Endothelial cell (in vitro differentiated cells): ENCODE results near the gene SGTB. TPM values are rescaled to one million over a fixed set of nuclear protein-coding genes. Genes with fewer than 3 reads are reported as not detected.
"Not testable (repeated sequence)": the region's sequence is repeated elsewhere in the genome, so short reads cannot be mapped to it uniquely, and the experiment has no call there.

ENCODE experiments used
- DNase-seq: peaks from one replicate; pipeline ENCODE4 v3.0.0; 2021; ENCODE audit warnings: low spot score
- H3K27ac Mint-ChIP-seq: one replicate; pipeline ENCODE4 v1.8.0; 2021; ENCODE audit warnings: mixed read lengths, inconsistent platforms; ENCODE audit not compliant: unreplicated experiment
- H3K27me3 Mint-ChIP-seq: one replicate; pipeline ENCODE4 v1.8.0; 2021; ENCODE audit warnings: mild to moderate bottlenecking, moderate library complexity, mixed read lengths, inconsistent platforms; ENCODE audit not compliant: unreplicated experiment
- H3K36me3 Mint-ChIP-seq: one replicate; pipeline ENCODE4 v1.8.0; 2021; ENCODE audit warnings: mild to moderate bottlenecking, low read depth, mixed read lengths, inconsistent platforms; ENCODE audit not compliant: unreplicated experiment
- H3K4me1 Mint-ChIP-seq: one replicate; pipeline ENCODE4 v1.8.0; 2021; ENCODE audit warnings: mild to moderate bottlenecking, mixed read lengths, inconsistent platforms; ENCODE audit not compliant: unreplicated experiment
- H3K4me3 Mint-ChIP-seq: one replicate; pipeline ENCODE4 v1.8.0; 2021; ENCODE audit warnings: mild to moderate bottlenecking, mixed read lengths, inconsistent platforms; ENCODE audit not compliant: unreplicated experiment
- H3K9me3 Mint-ChIP-seq: one replicate; pipeline ENCODE4 v1.8.0; 2021; ENCODE audit warnings: mixed read lengths, inconsistent platforms; ENCODE audit not compliant: unreplicated experiment
- CTCF ChIP-seq: fragments of 200-600 bp; sonication (generic); IDR thresholded peaks from one replicate; pipeline ENCODE4 v1.5.0; 2021; ENCODE audit warnings: antibody characterized with exemption; ENCODE audit not compliant: unreplicated experiment
- total RNA-seq: library from RNA; stranded (reverse); fragmentation: NEBNext Ultra II Directional; extraction: Animal tissue kit (Norgen Biotek cat#: 25700); gene quantifications from one replicate; pipeline ENCODE4 v1.2.1, GENCODE V29; 2021; ENCODE audit not compliant: unreplicated experiment

The SGTB gene
- total RNA-seq, 1 donor from 2014 or later, result 8.3 TPM

GRCh38 chr5:65736011-65736410 lies 14.1 kb upstream of the SGTB start:
- TF ChIP-seq CTCF, result no peak
- DNase-seq, result no peak
- Mint-ChIP-seq H3K9me3 (no peaks in the 10 kb centered on the region), H3K27me3 (peaks cover 3% of the 10 kb centered on the region), H3K36me3 (no peaks in the 10 kb centered on the region), H3K27ac (no peak overlapping the region), H3K4me1 (peaks cover 9% of the 10 kb centered on the region), H3K4me3 (no peak overlapping the region)

- TF ChIP-seq CTCF, result no peak
- H3K4me3 Mint-ChIP-seq, result no peak overlapping the region
- no peak for DNase-seq
- peaks cover 12% of the 10 kb centered on the region for H3K4me1 Mint-ChIP-seq
- no peak overlapping the region for H3K27ac Mint-ChIP-seq
- H3K9me3 Mint-ChIP-seq, result no peaks in the 10 kb centered on the region
- H3K36me3 Mint-ChIP-seq, result no peaks in the 10 kb centered on the region
- H3K27me3 Mint-ChIP-seq, result peaks cover 3% of the 10 kb centered on the region
Observed at GRCh38 chr5:65734921-65735320, 13.0 kb upstream of the SGTB start.

GRCh38 chr5:65734196-65734775 lies 12.4 kb upstream of the SGTB start:
- not testable (repeated sequence) for H3K36me3 Mint-ChIP-seq, DNase-seq, H3K27ac Mint-ChIP-seq, H3K27me3 Mint-ChIP-seq, H3K9me3 Mint-ChIP-seq, H3K4me3 Mint-ChIP-seq
- peaks cover 14% of the 10 kb centered on the region for H3K4me1 Mint-ChIP-seq

GRCh38 chr5:65732046-65732445 lies 10.1 kb upstream of the SGTB start:
- H3K4me3 Mint-ChIP-seq, H3K9me3 Mint-ChIP-seq, H3K27ac Mint-ChIP-seq, H3K36me3 Mint-ChIP-seq, DNase-seq, H3K27me3 Mint-ChIP-seq: not testable (repeated sequence)
- peaks cover 17% of the 10 kb centered on the region for H3K4me1 Mint-ChIP-seq

GRCh38 chr5:65730910-65731309 lies 9.0 kb upstream of the SGTB start:
- no peaks in the 10 kb centered on the region for H3K9me3 Mint-ChIP-seq
- no peak overlapping the region for H3K27ac Mint-ChIP-seq
- peaks cover 21% of the 10 kb centered on the region for H3K4me1 Mint-ChIP-seq
- no peak for TF ChIP-seq CTCF
- no peak overlapping the region for H3K4me3 Mint-ChIP-seq
- no peaks in the 10 kb centered on the region for H3K36me3 Mint-ChIP-seq
- DNase-seq, result no peak
- H3K27me3 Mint-ChIP-seq, result peaks cover 2% of the 10 kb centered on the region

GRCh38 chr5:65728218-65728617 lies 6.3 kb upstream of the SGTB start:
- Mint-ChIP-seq H3K4me3 (no peak overlapping the region), H3K4me1 (peaks cover 20% of the 10 kb centered on the region), H3K9me3 (no peaks in the 10 kb centered on the region), H3K27ac (no peak overlapping the region), H3K36me3 (no peaks in the 10 kb centered on the region), H3K27me3 (peaks cover 2% of the 10 kb centered on the region)
- TF ChIP-seq CTCF, result no peak
- no peak for DNase-seq
